Embryonic facial prominence (tissue), 1 donor: ENCODE measurements around the gene CSNK1G3.

ENCODE experiments used
- DNase-seq: peaks from one replicate; pipeline ENCODE4 v3.0.0-alpha.2; 2016; ENCODE audit errors: extremely low spot score

Gene CSNK1G3

GRCh38 chr5:123645024-123645603 lies 133.1 kb downstream of the CSNK1G3 start:
- no peak for DNase-seq

GRCh38 chr5:123647066-123647465 lies 135.1 kb downstream of the CSNK1G3 start:
- no peak for DNase-seq

GRCh38 chr5:123651234-123651633 lies 139.3 kb downstream of the CSNK1G3 start:
- no peak for DNase-seq

GRCh38 chr5:123659011-123659410 lies 147.0 kb downstream of the CSNK1G3 start:
- no peak for DNase-seq

GRCh38 chr5:123659495-123659894 lies 147.5 kb downstream of the CSNK1G3 start:
- DNase-seq, result no peak

- DNase-seq, result no peak
These were observed 153.0 kb downstream of the CSNK1G3 start for GRCh38 chr5:123664961-123665360.

GRCh38 chr5:123665822-123666371 lies 153.9 kb downstream of the CSNK1G3 start:
- DNase-seq, result no peak
